GM12878 (cell line): ENCODE results near the gene FAM229B. TPM values are rescaled to one million over a fixed set of nuclear protein-coding genes. Genes with fewer than 3 reads are reported as not detected.

ENCODE experiments used
- ATAC-seq: fragments of 200-7000 bp; cut with Tn5 transposase; 3 replicates; pipeline ENCODE4 v1.9.1; 2020; ENCODE audit warnings: mild to moderate bottlenecking, moderate library complexity
- BruUV-seq: library from RNA; stranded (reverse); fragments of 400-500 nt; replicated peaks from 2 replicates; lab custom pipeline; 2021; lab: Mats Ljungman, UMichigan
- CTCF ChIA-PET: fragments of 300-600 bp; sonication (Branson Sonifier 250); formaldehyde crosslinking; extraction: SDS; loops from one replicate; lab custom pipeline; 2021; ENCODE audit warnings: inconsistent platforms; lab: Yijun Ruan, JAX
- POLR2A ChIA-PET: fragments of 350-600 bp; formaldehyde crosslinking; extraction: SDS; loops from one replicate; lab custom pipeline; 2021; ENCODE audit warnings: inconsistent platforms; lab: Charles Lee
- RAD21 ChIA-PET: fragments of 300-600 bp; sonication (Branson Sonifier 250); formaldehyde crosslinking; loops from one replicate; lab custom pipeline; 2023; ENCODE audit warnings: antibody characterized with exemption; ENCODE audit not compliant: unreplicated experiment; lab: Charles Lee
- SMC1A ChIA-PET: fragments of 300-600 bp; sonication (Branson Sonifier 250); formaldehyde crosslinking; loops from one replicate; lab custom pipeline; 2023; ENCODE audit not compliant: unreplicated experiment, uncharacterized antibody; lab: Charles Lee
- DNase-seq: peaks from one replicate; pipeline ENCODE4 v3.0.0-alpha.2; 2011; ENCODE audit warnings: low read depth, low spot score
- FAIRE-seq: peaks from 3 replicates; lab custom pipeline; 2011; peaks lifted over from hg19 to GRCh38; lab: Jason Lieb, UNC
- H2AFZ ChIP-seq: 2 replicates; pipeline ENCODE4 v1.6.0; 2011; ENCODE audit warnings: low read depth, low read length, control low read depth; ENCODE audit not compliant: control insufficient read depth
- H3K27ac ChIP-seq: 2 replicates; pipeline ENCODE4 v1.5.1; 2011; ENCODE audit warnings: control low read depth; ENCODE audit not compliant: control insufficient read depth, insufficient read depth
- H3K27me3 ChIP-seq, 2 experiments: replicated peaks in 1 of 2; 2 replicates each; pipeline versions ENCODE4 v1.6.0 to v1.6.1; 2011; ENCODE audit warnings: low read length in 1 of 2; ENCODE audit not compliant: control insufficient read depth in 2 of 2, insufficient read depth in 2 of 2
- H3K36me3 ChIP-seq, 2 experiments: 2 replicates each; pipeline ENCODE4 v1.5.1; 2011; ENCODE audit warnings: low read length in 1 of 2; ENCODE audit not compliant: control insufficient read depth in 2 of 2, insufficient read depth in 2 of 2
- H3K4me1 ChIP-seq: 2 replicates; pipeline ENCODE4 v1.6.1; 2011; ENCODE audit warnings: mild to moderate bottlenecking, low read length, moderate library complexity, mixed read lengths; ENCODE audit not compliant: control insufficient read depth, insufficient read depth
- H3K4me2 ChIP-seq: 2 replicates; pipeline ENCODE4 v1.6.0; 2011; ENCODE audit warnings: control low read depth; ENCODE audit not compliant: control insufficient read depth, insufficient read depth
- H3K4me3 ChIP-seq: fragments of 200-600 bp; sonication (generic); 2 replicates; pipeline ENCODE4 v1.5.1; 2016
- H3K79me2 ChIP-seq: 2 replicates; pipeline ENCODE4 v1.6.0; 2011; ENCODE audit warnings: low read length; ENCODE audit not compliant: control insufficient read depth, insufficient read depth
- H3K9ac ChIP-seq: 2 replicates; pipeline ENCODE4 v1.8.0; 2011; ENCODE audit warnings: low read length, control low read depth, mixed read lengths; ENCODE audit not compliant: control insufficient read depth, insufficient read depth
- H3K9me3 ChIP-seq: replicated peaks from 3 replicates; pipeline ENCODE4 v1.5.1; 2011; ENCODE audit warnings: mild to moderate bottlenecking, low read length; ENCODE audit not compliant: control insufficient read depth, insufficient read depth
- H4K20me1 ChIP-seq: 2 replicates; pipeline ENCODE4 v1.6.0; 2011; ENCODE audit not compliant: control insufficient read depth, insufficient read depth
- MEF2B ChIP-seq: fragments of 450-650 bp; IDR thresholded peaks from 2 replicates; pipeline ENCODE4 v1.6.1; 2018; ENCODE audit warnings: mild to moderate bottlenecking, moderate library complexity; ENCODE audit not compliant: partially characterized antibody, poor library complexity, severe bottlenecking
- NFXL1 ChIP-seq: fragments of 450-650 bp; IDR thresholded peaks from 2 replicates; pipeline ENCODE4 v1.6.1; 2017; ENCODE audit warnings: antibody characterized with exemption, mild to moderate bottlenecking, borderline replicate concordance
- PAX5 ChIP-seq: IDR thresholded peaks from 2 replicates; pipeline ENCODE4 v1.6.1; 2011; ENCODE audit warnings: low read depth, low read length, borderline replicate concordance
- SMAD1 ChIP-seq: fragments of 450-650 bp; IDR thresholded peaks from 2 replicates; pipeline ENCODE4 v1.6.1; 2018; ENCODE audit warnings: mild to moderate bottlenecking, low read depth; ENCODE audit not compliant: partially characterized antibody
- SMC3 ChIP-seq: IDR thresholded peaks from 2 replicates; pipeline ENCODE4 v1.6.1; 2011; ENCODE audit warnings: low read length, improper control_type of control experiment, borderline replicate concordance
- STAT1 ChIP-seq: fragments of 450-650 bp; conservative IDR thresholded peaks from 2 replicates; pipeline ENCODE4 v1.6.1; 2014; ENCODE audit warnings: antibody characterized with exemption, mild to moderate bottlenecking
- ZBED1 ChIP-seq: IDR thresholded peaks from 2 replicates; pipeline ENCODE4 v1.6.1; 2016; ENCODE audit warnings: borderline replicate concordance
- ZNF207 ChIP-seq: fragments of 450-650 bp; IDR thresholded peaks from 2 replicates; pipeline ENCODE4 v1.6.1; 2014; ENCODE audit warnings: antibody characterized with exemption, mild to moderate bottlenecking, borderline replicate concordance
- ZNF622 ChIP-seq: fragments of 450-650 bp; IDR thresholded peaks from 2 replicates; pipeline ENCODE4 v1.6.1; 2017; ENCODE audit warnings: mild to moderate bottlenecking, inconsistent platforms
- WGBS: methylation state at CpG from one replicate; pipeline ENCODE4 v1.1.6; 2016; ENCODE audit warnings: low lambda C conversion rate; ENCODE audit not compliant: insufficient replicate concordance, insufficient coverage; ENCODE audit errors: missing lambda C conversion rate; 5-methylcytosine and 5-hydroxymethylcytosine counted together
- in situ Hi-C: fragments of 300-500 bp; cut with MboI; formaldehyde crosslinking; loops from 9 replicates; pipeline ENCODE4 v1.14.3; 2018; ENCODE audit warnings: mixed read lengths
- intact Hi-C: fragments of 100-400 bp; cut with micrococcal nuclease; formaldehyde crosslinking; loops from one replicate; pipeline ENCODE4 v1.14.2; 2022; ENCODE audit not compliant: unreplicated experiment
- polyA plus RNA-seq, 11 experiments: library from polyadenylated mRNA; depleted of rRNA in 4 of 11; unstranded in 6 of 11; stranded (reverse) in 5 of 11; fragments of >200 nt; fragmentation: Nextera tagmentation in 4 of 11; fragmentation: Illumina TruSeq in 1 of 11; extraction: Ambion mirVana in 4 of 11; extraction: Trizol in 1 of 11; gene quantifications; 1 replicate in 1 of 11; 2 replicates in 10 of 11; pipeline versions ENCODE4 v1.2.1 to v1.2.3, GENCODE V29; 2011 to 2016; ENCODE audit warnings: inconsistent platforms in 2 of 11, missing spikeins in 2 of 11, low read depth in 1 of 11
- total RNA-seq, 4 experiments: library from RNA; depleted of rRNA in 3 of 4; stranded (reverse); fragments of >200 nt in 3 of 4; fragmentation: Illumina TruSeq in 1 of 4; extraction: Trizol in 1 of 4; gene quantifications; 2 replicates each; pipeline versions ENCODE4 v1.2.1 to v1.2.3, GENCODE V29; 2013 to 2021
- TF ChIP-seq, protein P1 (sequence below): IDR thresholded peaks from 2 replicates; pipeline ENCODE4 v1.6.1; 2012; ENCODE audit warnings: improper control_type of control experiment, low read depth, low read length; ENCODE audit not compliant: insufficient replicate concordance
- TF ChIP-seq, protein P2 (sequence below): fragments of 150-350 bp; IDR thresholded peaks from 2 replicates; pipeline ENCODE4 v1.6.1; 2014; ENCODE audit warnings: mild to moderate bottlenecking, low read depth, low read length

The FAM229B gene
- total and polyA plus RNA-seq, 10 of the 15 experiments (the other 5 are each of a cell fraction or from before 2014, with no cell fraction given): 0.82 to 5.7 (median 3.1) TPM

DNA sequence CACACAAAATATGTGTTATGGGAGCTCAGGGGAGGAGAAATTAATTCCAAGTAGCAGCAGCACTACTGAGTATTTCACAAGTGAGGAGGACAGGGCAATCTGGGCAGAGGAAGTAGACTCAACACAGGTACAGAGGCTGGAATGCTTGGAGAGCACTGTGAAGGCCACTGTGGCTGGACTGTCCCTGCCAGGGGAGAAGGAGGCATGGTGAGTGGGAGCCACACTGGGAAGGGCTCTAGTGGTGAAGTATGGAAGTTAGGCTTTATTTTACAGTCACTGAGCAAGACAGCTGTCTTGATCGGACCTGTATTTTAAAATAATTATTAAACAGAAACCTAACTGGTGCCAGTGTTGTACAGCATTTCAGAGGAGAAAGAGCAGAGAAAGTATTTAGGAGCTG, 28.8 kb downstream of the FAM229B start:
- WGBS: 93% methylated on average over 1 of the region's 1 CpG
- intact Hi-C loops: no loop called here
- no peak for FAIRE-seq

GRCh38 chr6:112117554-112117953, 30.2 kb downstream of the FAM229B start:
- H3K4me2 ChIP-seq: no peak overlapping the region
- H3K36me3 ChIP-seq: no peaks in the 10 kb centered on the region
- ATAC-seq (no peak), DNase-seq (no peak), FAIRE-seq (no peak)
- CTCF ChIA-PET: interaction anchor here (1.2 kb wide), 1 partner anchor 46 kb away, joined by 3 read pairs; no protein-coding TSS in a partner anchor
- no peaks in the 10 kb centered on the region for H3K4me1 ChIP-seq
- no peak overlapping the region for H3K9ac ChIP-seq
- no peaks in the 10 kb centered on the region for H3K79me2 ChIP-seq
- RAD21 ChIA-PET: no interaction called here
- SMC1A ChIA-PET: no interaction called here
- H3K9me3 ChIP-seq: no peaks in the 10 kb centered on the region
- H3K27me3 ChIP-seq: no peaks in the 10 kb centered on the region; a peak in 2 of 4 replicates
- POLR2A ChIA-PET: no interaction called here
- no peak overlapping the region for H2AFZ ChIP-seq
- no peak overlapping the region for H3K27ac ChIP-seq
- H4K20me1 ChIP-seq: no peaks in the 10 kb centered on the region
- no peak for TF ChIP-seq ZNF207
- TF ChIP-seq MEF2B: no peak
- TF ChIP-seq ZNF622: no peak
- no peak for TF ChIP-seq SMAD1
- TF ChIP-seq NFXL1: no peak
- TF ChIP-seq ZBED1: no peak
- TF ChIP-seq, protein P1, sequence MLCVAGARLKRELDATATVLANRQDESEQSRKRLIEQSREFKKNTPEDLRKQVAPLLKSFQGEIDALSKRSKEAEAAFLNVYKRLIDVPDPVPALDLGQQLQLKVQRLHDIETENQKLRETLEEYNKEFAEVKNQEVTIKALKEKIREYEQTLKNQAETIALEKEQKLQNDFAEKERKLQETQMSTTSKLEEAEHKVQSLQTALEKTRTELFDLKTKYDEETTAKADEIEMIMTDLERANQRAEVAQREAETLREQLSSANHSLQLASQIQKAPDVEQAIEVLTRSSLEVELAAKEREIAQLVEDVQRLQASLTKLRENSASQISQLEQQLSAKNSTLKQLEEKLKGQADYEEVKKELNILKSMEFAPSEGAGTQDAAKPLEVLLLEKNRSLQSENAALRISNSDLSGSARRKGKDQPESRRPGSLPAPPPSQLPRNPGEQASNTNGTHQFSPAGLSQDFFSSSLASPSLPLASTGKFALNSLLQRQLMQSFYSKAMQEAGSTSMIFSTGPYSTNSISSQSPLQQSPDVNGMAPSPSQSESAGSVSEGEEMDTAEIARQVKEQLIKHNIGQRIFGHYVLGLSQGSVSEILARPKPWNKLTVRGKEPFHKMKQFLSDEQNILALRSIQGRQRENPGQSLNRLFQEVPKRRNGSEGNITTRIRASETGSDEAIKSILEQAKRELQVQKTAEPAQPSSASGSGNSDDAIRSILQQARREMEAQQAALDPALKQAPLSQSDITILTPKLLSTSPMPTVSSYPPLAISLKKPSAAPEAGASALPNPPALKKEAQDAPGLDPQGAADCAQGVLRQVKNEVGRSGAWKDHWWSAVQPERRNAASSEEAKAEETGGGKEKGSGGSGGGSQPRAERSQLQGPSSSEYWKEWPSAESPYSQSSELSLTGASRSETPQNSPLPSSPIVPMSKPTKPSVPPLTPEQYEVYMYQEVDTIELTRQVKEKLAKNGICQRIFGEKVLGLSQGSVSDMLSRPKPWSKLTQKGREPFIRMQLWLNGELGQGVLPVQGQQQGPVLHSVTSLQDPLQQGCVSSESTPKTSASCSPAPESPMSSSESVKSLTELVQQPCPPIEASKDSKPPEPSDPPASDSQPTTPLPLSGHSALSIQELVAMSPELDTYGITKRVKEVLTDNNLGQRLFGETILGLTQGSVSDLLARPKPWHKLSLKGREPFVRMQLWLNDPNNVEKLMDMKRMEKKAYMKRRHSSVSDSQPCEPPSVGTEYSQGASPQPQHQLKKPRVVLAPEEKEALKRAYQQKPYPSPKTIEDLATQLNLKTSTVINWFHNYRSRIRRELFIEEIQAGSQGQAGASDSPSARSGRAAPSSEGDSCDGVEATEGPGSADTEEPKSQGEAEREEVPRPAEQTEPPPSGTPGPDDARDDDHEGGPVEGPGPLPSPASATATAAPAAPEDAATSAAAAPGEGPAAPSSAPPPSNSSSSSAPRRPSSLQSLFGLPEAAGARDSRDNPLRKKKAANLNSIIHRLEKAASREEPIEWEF: no peak
- TF ChIP-seq STAT1: no peak
- no peak for TF ChIP-seq SMC3
- TF ChIP-seq, protein P2, sequence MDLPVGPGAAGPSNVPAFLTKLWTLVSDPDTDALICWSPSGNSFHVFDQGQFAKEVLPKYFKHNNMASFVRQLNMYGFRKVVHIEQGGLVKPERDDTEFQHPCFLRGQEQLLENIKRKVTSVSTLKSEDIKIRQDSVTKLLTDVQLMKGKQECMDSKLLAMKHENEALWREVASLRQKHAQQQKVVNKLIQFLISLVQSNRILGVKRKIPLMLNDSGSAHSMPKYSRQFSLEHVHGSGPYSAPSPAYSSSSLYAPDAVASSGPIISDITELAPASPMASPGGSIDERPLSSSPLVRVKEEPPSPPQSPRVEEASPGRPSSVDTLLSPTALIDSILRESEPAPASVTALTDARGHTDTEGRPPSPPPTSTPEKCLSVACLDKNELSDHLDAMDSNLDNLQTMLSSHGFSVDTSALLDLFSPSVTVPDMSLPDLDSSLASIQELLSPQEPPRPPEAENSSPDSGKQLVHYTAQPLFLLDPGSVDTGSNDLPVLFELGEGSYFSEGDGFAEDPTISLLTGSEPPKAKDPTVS: no peak
- intact Hi-C loops (no loop called here), in situ Hi-C loops (no loop called here)
- H3K4me3 ChIP-seq: no peak overlapping the region
- BruUV-seq: no TSS peak
- WGBS: 0% methylated on average over 1 of the region's 1 CpG

More for the DNA sequence above, 28.8 kb downstream of the FAM229B start:
- TF ChIP-seq PAX5: no peak
- SMC1A ChIA-PET: no interaction called here
- no TSS peak for BruUV-seq
- Histone ChIP-seq H3K36me3 (no peaks in the 10 kb centered on the region), H3K9me3 (no peaks in the 10 kb centered on the region), H3K4me3 (no peak overlapping the region), H4K20me1 (no peaks in the 10 kb centered on the region), H2AFZ (no peak overlapping the region), H3K79me2 (no peaks in the 10 kb centered on the region), H3K27ac (no peak overlapping the region), H3K9ac (no peak overlapping the region), H3K27me3 (no peaks in the 10 kb centered on the region; a peak in 2 of 4 replicates), H3K4me2 (no peak overlapping the region), H3K4me1 (no peaks in the 10 kb centered on the region)
- in situ Hi-C loops: no loop called here
- ATAC-seq (no peak), DNase-seq (no peak)
- RAD21 ChIA-PET: no interaction called here
- CTCF ChIA-PET: interaction anchor here (0.9 to 1.5 kb wide), 2 partner anchors 13 to 19 kb away, joined by 3 to 5 read pairs; no protein-coding TSS in a partner anchor
- POLR2A ChIA-PET: no interaction called here
